ENCODE measurements around the gene ZNF423. TPM values are rescaled to one million over a fixed set of nuclear protein-coding genes. Genes with fewer than 3 reads are reported as not detected.

The ZNF423 gene
- total and polyA plus RNA-seq, 2 of the 13 experiments (the other 11 are each of a cell fraction or from before 2014, with no cell fraction given) = 0.07 to 0.31 TPM

DNA sequence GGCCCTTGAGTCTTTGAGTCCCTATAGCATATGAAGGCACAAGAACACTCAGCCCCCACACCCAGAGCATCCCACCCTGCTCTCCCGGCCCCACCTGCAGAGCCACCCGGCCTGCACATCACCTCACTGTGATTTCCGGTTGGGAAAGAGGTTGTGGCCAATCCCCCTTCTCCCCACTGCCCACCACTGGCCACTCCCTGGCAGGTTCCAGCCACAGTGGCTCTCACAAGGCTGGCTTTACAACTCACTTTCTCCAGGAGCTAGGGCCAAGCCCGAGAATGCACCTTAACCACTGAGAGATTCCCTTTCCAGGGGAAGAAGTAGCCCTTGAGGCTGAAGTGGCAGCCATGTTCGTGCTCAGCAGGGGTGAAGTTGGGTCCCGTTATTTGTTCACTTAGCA is 358.4 kb downstream of the ZNF423 start:
- intact Hi-C loops (cut with micrococcal nuclease; ENCODE audit: unreplicated experiment) = no loop called here
- BruUV-seq (replicated peaks) = no TSS peak
- Histone ChIP-seq H4K20me1 (ENCODE audit: insufficient read depth, low read length) (no peaks in the 10 kb centered on the region), H3K79me2 (ENCODE audit: insufficient read depth, low read length) (no peaks in the 10 kb centered on the region), H3K27ac (ENCODE audit: extremely low read length, insufficient read depth, low read length) (no peak overlapping the region), H3K9me3 (ENCODE audit: low read length) (no peaks in the 10 kb centered on the region), H3K9ac (ENCODE audit: insufficient read depth, low read depth, low read length) (no peak overlapping the region), H3K36me3 (replicated peaks in 1 of 2; ENCODE audit: control insufficient read depth in 1 of 2, insufficient read depth in 2 of 2, low read length in 2 of 2) (no peaks in the 10 kb centered on the region), H3K27me3 (ENCODE audit: control insufficient read depth in 1 of 2, insufficient read depth in 2 of 2, low read length in 2 of 2) (no peaks in the 10 kb centered on the region; a peak in 3 of 5 replicates), H3K4me2 (ENCODE audit: low read depth, low read length) (no peak overlapping the region), H3K4me3 (replicated peaks in 1 of 3; ENCODE audit: insufficient read depth in 1 of 3, low read depth in 2 of 3, low read length in 3 of 3) (no peak overlapping the region), H2AFZ (ENCODE audit: low read length) (no peak overlapping the region), H3K4me1 (ENCODE audit: insufficient read depth, low read length) (no peaks in the 10 kb centered on the region)
- CTCF ChIA-PET (ENCODE audit: low intra/inter-chr PET ratio, low total read pairs) = no interaction called here
- DNase-seq (ENCODE audit: low spot score) = no peak
- in situ Hi-C loops (cut with HindIII; ENCODE audit: extremely low pct_ligation_motif_present, low pct_unique_long_range_greater_than_20kb) = loop anchor here (10.0 kb wide), 1 partner anchor 427 kb away; no protein-coding TSS in a partner anchor
- TF ChIP-seq ZNF44 (CRISPR knock-in tag; IDR thresholded peaks at IDR 0.05) = no peak
- TF ChIP-seq RORA (CRISPR knock-in tag; IDR thresholded peaks at IDR 0.05) = no peak
- no peak for TF ChIP-seq FOXJ3 (CRISPR knock-in tag; IDR thresholded peaks at IDR 0.05; ENCODE audit: borderline replicate concordance)
- TF ChIP-seq KDM5A (IDR thresholded peaks at IDR 0.05; ENCODE audit: borderline replicate concordance, low read length) = no peak
- TF ChIP-seq JUN (CRISPR knock-in tag; IDR thresholded peaks at IDR 0.05) = no peak
- no peak for TF ChIP-seq POLR2AphosphoS5 (IDR thresholded peaks at IDR 0.05; ENCODE audit: low read depth, low read length)
- no peak for FAIRE-seq
- no peak for ATAC-seq
- POLR2A ChIA-PET = no interaction called here
- WGBS (ENCODE audit: low lambda C conversion rate) = 22% methylated on average over 4 of the region's 6 CpGs

DNA sequence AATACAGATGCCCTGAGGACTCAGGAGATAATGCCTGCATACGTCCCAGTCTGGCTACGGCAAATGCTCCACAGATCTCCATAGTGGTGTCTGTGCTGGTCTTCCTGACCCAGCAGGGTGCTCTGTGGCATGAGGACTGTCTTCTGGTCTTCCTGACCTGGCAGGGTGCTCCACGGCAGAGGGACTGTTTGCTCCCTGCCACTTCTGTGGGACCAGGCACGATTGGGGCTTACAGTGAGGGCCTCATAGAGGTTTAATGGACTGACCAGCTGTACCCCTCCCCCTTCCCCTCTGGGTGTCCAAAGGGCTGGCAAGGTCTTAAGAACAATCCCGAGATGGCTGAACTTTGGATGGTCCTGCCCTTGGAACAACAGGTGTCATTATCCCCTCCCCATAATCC is 359.3 kb downstream of the ZNF423 start:
- ATAC-seq = no peak
- POLR2A ChIA-PET = no interaction called here
- Histone ChIP-seq H3K9me3 (ENCODE audit: low read length) (no peaks in the 10 kb centered on the region), H3K9ac (ENCODE audit: insufficient read depth, low read depth, low read length) (no peak overlapping the region), H3K27me3 (ENCODE audit: control insufficient read depth in 1 of 2, insufficient read depth in 2 of 2, low read length in 2 of 2) (no peaks in the 10 kb centered on the region; a peak in 3 of 5 replicates), H3K4me1 (ENCODE audit: insufficient read depth, low read length) (no peaks in the 10 kb centered on the region), H3K27ac (ENCODE audit: extremely low read length, insufficient read depth, low read length) (no peak overlapping the region), H4K20me1 (ENCODE audit: insufficient read depth, low read length) (no peaks in the 10 kb centered on the region), H2AFZ (ENCODE audit: low read length) (no peak overlapping the region), H3K4me2 (ENCODE audit: low read depth, low read length) (no peak overlapping the region), H3K36me3 (replicated peaks in 1 of 2; ENCODE audit: control insufficient read depth in 1 of 2, insufficient read depth in 2 of 2, low read length in 2 of 2) (no peaks in the 10 kb centered on the region), H3K79me2 (ENCODE audit: insufficient read depth, low read length) (no peaks in the 10 kb centered on the region), H3K4me3 (replicated peaks in 1 of 3; ENCODE audit: insufficient read depth in 1 of 3, low read depth in 2 of 3, low read length in 3 of 3) (no peak overlapping the region)
- no TSS peak for BruUV-seq (replicated peaks)
- intact Hi-C loops (cut with micrococcal nuclease; ENCODE audit: unreplicated experiment) (no loop called here), in situ Hi-C loops (cut with HindIII; ENCODE audit: extremely low pct_ligation_motif_present, low pct_unique_long_range_greater_than_20kb) (loop anchor here (10.0 kb wide), 1 partner anchor 428 kb away; no protein-coding TSS in a partner anchor)
- no peak for FAIRE-seq
- 14% methylated on average over 5 of the region's 5 CpGs for WGBS (ENCODE audit: low lambda C conversion rate)
- TF ChIP-seq, protein P1, sequence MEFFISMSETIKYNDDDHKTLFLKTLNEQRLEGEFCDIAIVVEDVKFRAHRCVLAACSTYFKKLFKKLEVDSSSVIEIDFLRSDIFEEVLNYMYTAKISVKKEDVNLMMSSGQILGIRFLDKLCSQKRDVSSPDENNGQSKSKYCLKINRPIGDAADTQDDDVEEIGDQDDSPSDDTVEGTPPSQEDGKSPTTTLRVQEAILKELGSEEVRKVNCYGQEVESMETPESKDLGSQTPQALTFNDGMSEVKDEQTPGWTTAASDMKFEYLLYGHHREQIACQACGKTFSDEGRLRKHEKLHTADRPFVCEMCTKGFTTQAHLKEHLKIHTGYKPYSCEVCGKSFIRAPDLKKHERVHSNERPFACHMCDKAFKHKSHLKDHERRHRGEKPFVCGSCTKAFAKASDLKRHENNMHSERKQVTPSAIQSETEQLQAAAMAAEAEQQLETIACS (CRISPR knock-in tag; IDR thresholded peaks at IDR 0.05) = no peak
- TF ChIP-seq ZNF75D (CRISPR knock-in tag; IDR thresholded peaks at IDR 0.05; ENCODE audit: borderline replicate concordance) = no peak
- TF ChIP-seq RARG (CRISPR knock-in tag; IDR thresholded peaks at IDR 0.05; ENCODE audit: low read depth) = no peak
- no peak for TF ChIP-seq ZSCAN12 (CRISPR knock-in tag; IDR thresholded peaks at IDR 0.05)
- no peak for TF ChIP-seq ZNF567 (CRISPR knock-in tag; IDR thresholded peaks at IDR 0.05; ENCODE audit: borderline replicate concordance)
- no peak for TF ChIP-seq NCOA5 (CRISPR knock-in tag; IDR thresholded peaks at IDR 0.05)
- no peak for TF ChIP-seq ZSCAN9 (CRISPR knock-in tag; IDR thresholded peaks at IDR 0.05; ENCODE audit: borderline replicate concordance)
- no peak for TF ChIP-seq MYNN (CRISPR knock-in tag; IDR thresholded peaks at IDR 0.05; ENCODE audit: low read depth)
- no peak for TF ChIP-seq ZNF678 (CRISPR knock-in tag; IDR thresholded peaks at IDR 0.05)
- no peak for TF ChIP-seq HNF4G (IDR thresholded peaks at IDR 0.05; ENCODE audit: borderline replicate concordance, low read depth, low read length)
- TF ChIP-seq HNF4G (CRISPR knock-in tag; IDR thresholded peaks at IDR 0.05; ENCODE audit: borderline replicate concordance, low read depth) = no peak
- TF ChIP-seq ZNF3 (CRISPR knock-in tag; IDR thresholded peaks at IDR 0.05) = no peak
- TF ChIP-seq MATR3 (CRISPR knock-in tag; IDR thresholded peaks at IDR 0.05) = no peak
- no peak for TF ChIP-seq ZNF879 (CRISPR knock-in tag; IDR thresholded peaks at IDR 0.05)
- TF ChIP-seq ZNF331 (CRISPR knock-in tag; IDR thresholded peaks at IDR 0.05) = no peak
- TF ChIP-seq ZNF737 (CRISPR knock-in tag; IDR thresholded peaks at IDR 0.05; ENCODE audit: borderline replicate concordance) = no peak
- no peak for DNase-seq (ENCODE audit: low spot score)
- CTCF ChIA-PET (ENCODE audit: low intra/inter-chr PET ratio, low total read pairs) = no interaction called here

Data from HepG2 (cell line).